ENCODE measurements around the gene LRP5.

LRP5 gene

GRCh38 chr11:68333173-68333572 is 20.8 kb downstream of the LRP5 start:
- Histone ChIP-seq H4K8ac (ENCODE audit: low read depth, low read length) (no peak overlapping the region), H3K4me3 (ENCODE audit: low read length in 2 of 2) (no peak overlapping the region), H3K4me2 (ENCODE audit: insufficient read depth, low read length, poor library complexity, severe bottlenecking) (no peak overlapping the region), H3K27ac (replicated peaks; ENCODE audit: low read length) (no peak overlapping the region), H3K23ac (ENCODE audit: low read depth, low read length, poor library complexity) (no peak overlapping the region), H2BK15ac (ENCODE audit: low read length) (no peak overlapping the region), H2AK5ac (ENCODE audit: low read depth, low read length) (no peak overlapping the region), H3K9me3 (replicated peaks in 1 of 2; ENCODE audit: control insufficient read depth in 2 of 2, insufficient read depth in 1 of 2, low read depth in 1 of 2, low read length in 2 of 2) (no peaks in the 10 kb centered on the region), H3K4me1 (ENCODE audit: control insufficient read depth in 2 of 2, insufficient read depth in 1 of 2, low read depth in 1 of 2, low read length in 2 of 2) (peaks cover 21 to 30% of the 10 kb centered on the region in 2 donors), H3K36me3 (replicated peaks in 1 of 2; ENCODE audit: control insufficient read depth in 2 of 2, insufficient read depth in 2 of 2, low read length in 2 of 2) (peaks cover 0 to 7% of the 10 kb centered on the region in 2 donors), H3K9ac (ENCODE audit: low read depth, low read length, poor library complexity) (no peak overlapping the region), H3K4ac (ENCODE audit: low read length) (no peak overlapping the region), H2AFZ (ENCODE audit: low read length) (no peak overlapping the region), H3K18ac (ENCODE audit: low read length) (no peak overlapping the region), H3K14ac (ENCODE audit: low read length) (no peak overlapping the region), H2BK12ac (ENCODE audit: low read length) (no peak overlapping the region), H2BK120ac (ENCODE audit: low read depth, low read length) (no peak overlapping the region), H3K27me3 (ENCODE audit: control insufficient read depth in 3 of 3, insufficient read depth in 3 of 3, low read depth in 1 of 3, low read length in 3 of 3) (no peaks in the 10 kb centered on the region), H3K79me1 (ENCODE audit: low read depth, low read length) (peaks cover 9% of the 10 kb centered on the region), H2BK5ac (ENCODE audit: low read length) (no peak overlapping the region), H4K91ac (ENCODE audit: low read depth, low read length, poor library complexity) (no peak overlapping the region)
- no CpG with 5 or more reads among the region's 4 CpGs for WGBS, 2 donors (ENCODE audit: extremely low coverage in 2 of 2, insufficient read length in 2 of 2, insufficient replicate concordance in 1 of 2)
- DNase-seq (ENCODE audit: low spot score) = no peak

- peaks cover 15 to 20% of the 10 kb centered on the region in 2 donors for H3K4me1 ChIP-seq (ENCODE audit: control insufficient read depth in 2 of 2, insufficient read depth in 1 of 2, low read depth in 1 of 2, low read length in 2 of 2)
- no peak overlapping the region for H3K9ac ChIP-seq (ENCODE audit: low read depth, low read length, poor library complexity)
- H3K27ac ChIP-seq (replicated peaks; ENCODE audit: low read length) = no peak overlapping the region
- no CpG with 5 or more reads among the region's 4 CpGs for WGBS, 2 donors (ENCODE audit: extremely low coverage in 2 of 2, insufficient read length in 2 of 2, insufficient replicate concordance in 1 of 2)
- H3K79me1 ChIP-seq (ENCODE audit: low read depth, low read length) = peaks cover 4% of the 10 kb centered on the region
- H3K23ac ChIP-seq (ENCODE audit: low read depth, low read length, poor library complexity) = no peak overlapping the region
- peaks cover 0 to 7% of the 10 kb centered on the region in 2 donors for H3K36me3 ChIP-seq (replicated peaks in 1 of 2; ENCODE audit: control insufficient read depth in 2 of 2, insufficient read depth in 2 of 2, low read length in 2 of 2)
- H3K4me2 ChIP-seq (ENCODE audit: insufficient read depth, low read length, poor library complexity, severe bottlenecking) = no peak overlapping the region
- H2AFZ ChIP-seq (ENCODE audit: low read length) = no peak overlapping the region
- no peak overlapping the region for H3K18ac ChIP-seq (ENCODE audit: low read length)
- H4K91ac ChIP-seq (ENCODE audit: low read depth, low read length, poor library complexity) = no peak overlapping the region
- H3K9me3 ChIP-seq (replicated peaks in 1 of 2; ENCODE audit: control insufficient read depth in 2 of 2, insufficient read depth in 1 of 2, low read depth in 1 of 2, low read length in 2 of 2) = no peaks in the 10 kb centered on the region
- H3K4me3 ChIP-seq (ENCODE audit: low read length in 2 of 2) = no peak overlapping the region
- H2BK120ac ChIP-seq (ENCODE audit: low read depth, low read length) = no peak overlapping the region
- H2BK5ac ChIP-seq (ENCODE audit: low read length) = no peak overlapping the region
- no peaks in the 10 kb centered on the region for H3K27me3 ChIP-seq (ENCODE audit: control insufficient read depth in 3 of 3, insufficient read depth in 3 of 3, low read depth in 1 of 3, low read length in 3 of 3)
- H4K8ac ChIP-seq (ENCODE audit: low read depth, low read length) = no peak overlapping the region
- no peak for DNase-seq (ENCODE audit: low spot score)
- H2AK5ac ChIP-seq (ENCODE audit: low read depth, low read length) = no peak overlapping the region
- H3K4ac ChIP-seq (ENCODE audit: low read length) = no peak overlapping the region
- H2BK15ac ChIP-seq (ENCODE audit: low read length) = no peak overlapping the region
- H2BK12ac ChIP-seq (ENCODE audit: low read length) = no peak overlapping the region
- H3K14ac ChIP-seq (ENCODE audit: low read length) = no peak overlapping the region
Measured at GRCh38 chr11:68334923-68335322, 22.5 kb downstream of the LRP5 start.

GRCh38 chr11:68335683-68336082 is 23.3 kb downstream of the LRP5 start:
- H3K27ac ChIP-seq (replicated peaks; ENCODE audit: low read length) = no peak overlapping the region
- no peak overlapping the region for H3K18ac ChIP-seq (ENCODE audit: low read length)
- no peak overlapping the region for H2BK120ac ChIP-seq (ENCODE audit: low read depth, low read length)
- no peak overlapping the region for H2BK12ac ChIP-seq (ENCODE audit: low read length)
- H3K9me3 ChIP-seq (replicated peaks in 1 of 2; ENCODE audit: control insufficient read depth in 2 of 2, insufficient read depth in 1 of 2, low read depth in 1 of 2, low read length in 2 of 2) = no peaks in the 10 kb centered on the region
- H3K23ac ChIP-seq (ENCODE audit: low read depth, low read length, poor library complexity) = no peak overlapping the region
- H2BK15ac ChIP-seq (ENCODE audit: low read length) = no peak overlapping the region
- peaks cover 13 to 19% of the 10 kb centered on the region in 2 donors for H3K4me1 ChIP-seq (ENCODE audit: control insufficient read depth in 2 of 2, insufficient read depth in 1 of 2, low read depth in 1 of 2, low read length in 2 of 2)
- no peaks in the 10 kb centered on the region for H3K27me3 ChIP-seq (ENCODE audit: control insufficient read depth in 3 of 3, insufficient read depth in 3 of 3, low read depth in 1 of 3, low read length in 3 of 3)
- no peak overlapping the region for H2AK5ac ChIP-seq (ENCODE audit: low read depth, low read length)
- no peak overlapping the region for H4K8ac ChIP-seq (ENCODE audit: low read depth, low read length)
- H4K91ac ChIP-seq (ENCODE audit: low read depth, low read length, poor library complexity) = no peak overlapping the region
- H3K36me3 ChIP-seq (replicated peaks in 1 of 2; ENCODE audit: control insufficient read depth in 2 of 2, insufficient read depth in 2 of 2, low read length in 2 of 2) = peaks cover 0 to 7% of the 10 kb centered on the region in 2 donors
- no peak overlapping the region for H3K4me2 ChIP-seq (ENCODE audit: insufficient read depth, low read length, poor library complexity, severe bottlenecking)
- H2AFZ ChIP-seq (ENCODE audit: low read length) = no peak overlapping the region
- no peak for DNase-seq (ENCODE audit: low spot score)
- H3K14ac ChIP-seq (ENCODE audit: low read length) = no peak overlapping the region
- WGBS, 2 donors (ENCODE audit: extremely low coverage in 2 of 2, insufficient read length in 2 of 2, insufficient replicate concordance in 1 of 2) = no CpG with 5 or more reads among the region's 8 CpGs
- H3K4ac ChIP-seq (ENCODE audit: low read length) = no peak overlapping the region
- no peak overlapping the region for H3K4me3 ChIP-seq (ENCODE audit: low read length in 2 of 2)
- H3K79me1 ChIP-seq (ENCODE audit: low read depth, low read length) = peaks cover 4% of the 10 kb centered on the region
- H2BK5ac ChIP-seq (ENCODE audit: low read length) = no peak overlapping the region
- no peak overlapping the region for H3K9ac ChIP-seq (ENCODE audit: low read depth, low read length, poor library complexity)

GRCh38 chr11:68336716-68337115 is 24.3 kb downstream of the LRP5 start:
- Histone ChIP-seq H3K4me2 (ENCODE audit: insufficient read depth, low read length, poor library complexity, severe bottlenecking) (no peak overlapping the region), H3K27me3 (ENCODE audit: control insufficient read depth in 3 of 3, insufficient read depth in 3 of 3, low read depth in 1 of 3, low read length in 3 of 3) (no peaks in the 10 kb centered on the region), H2BK5ac (ENCODE audit: low read length) (no peak overlapping the region), H3K4me1 (ENCODE audit: control insufficient read depth in 2 of 2, insufficient read depth in 1 of 2, low read depth in 1 of 2, low read length in 2 of 2) (peaks cover 14 to 18% of the 10 kb centered on the region in 2 donors), H3K36me3 (replicated peaks in 1 of 2; ENCODE audit: control insufficient read depth in 2 of 2, insufficient read depth in 2 of 2, low read length in 2 of 2) (peaks cover 0 to 3% of the 10 kb centered on the region in 2 donors), H3K27ac (replicated peaks; ENCODE audit: low read length) (no peak overlapping the region), H3K4ac (ENCODE audit: low read length) (no peak overlapping the region), H3K18ac (ENCODE audit: low read length) (no peak overlapping the region), H2AK5ac (ENCODE audit: low read depth, low read length) (no peak overlapping the region), H2BK12ac (ENCODE audit: low read length) (no peak overlapping the region), H3K23ac (ENCODE audit: low read depth, low read length, poor library complexity) (no peak overlapping the region), H2AFZ (ENCODE audit: low read length) (no peak overlapping the region), H3K79me1 (ENCODE audit: low read depth, low read length) (peaks cover 8% of the 10 kb centered on the region), H2BK120ac (ENCODE audit: low read depth, low read length) (no peak overlapping the region), H3K14ac (ENCODE audit: low read length) (no peak overlapping the region), H3K9ac (ENCODE audit: low read depth, low read length, poor library complexity) (no peak overlapping the region), H4K91ac (ENCODE audit: low read depth, low read length, poor library complexity) (no peak overlapping the region), H2BK15ac (ENCODE audit: low read length) (no peak overlapping the region), H3K4me3 (ENCODE audit: low read length in 2 of 2) (no peak overlapping the region), H4K8ac (ENCODE audit: low read depth, low read length) (no peak overlapping the region), H3K9me3 (replicated peaks in 1 of 2; ENCODE audit: control insufficient read depth in 2 of 2, insufficient read depth in 1 of 2, low read depth in 1 of 2, low read length in 2 of 2) (no peaks in the 10 kb centered on the region)
- WGBS, 2 donors (ENCODE audit: extremely low coverage in 2 of 2, insufficient read length in 2 of 2, insufficient replicate concordance in 1 of 2) = no CpG with 5 or more reads among the region's 9 CpGs
- no peak for DNase-seq (ENCODE audit: low spot score)

Data from neuronal stem cell (in vitro differentiated cells).